Activated CD8-positive, alpha-beta memory T cell treated with anti-CD3 and anti-CD28 coated beads, Interleukin-2, amount 50 U/mL, for 24 hours (primary cell): ENCODE measurements around the gene INPP5A.
"Not testable (repeated sequence)": the region's sequence is repeated elsewhere in the genome, so short reads cannot be mapped to it uniquely, and the experiment has no call there.

ENCODE experiments used
- DNase-seq: peaks from one replicate; pipeline ENCODE4 v3.0.0-alpha.2; 2020; ENCODE audit errors: extremely low read depth

INPP5A gene

GRCh38 chr10:132504501-132505272 lies 32.9 kb upstream of the INPP5A start:
- DNase-seq: no peak

GRCh38 chr10:132505546-132505945 lies 32.0 kb upstream of the INPP5A start:
- DNase-seq: not testable (repeated sequence)

GRCh38 chr10:132506711-132507408 lies 30.7 kb upstream of the INPP5A start:
- DNase-seq: no peak

GRCh38 chr10:132507409-132507955 lies 30.1 kb upstream of the INPP5A start:
- DNase-seq: no peak

DNA sequence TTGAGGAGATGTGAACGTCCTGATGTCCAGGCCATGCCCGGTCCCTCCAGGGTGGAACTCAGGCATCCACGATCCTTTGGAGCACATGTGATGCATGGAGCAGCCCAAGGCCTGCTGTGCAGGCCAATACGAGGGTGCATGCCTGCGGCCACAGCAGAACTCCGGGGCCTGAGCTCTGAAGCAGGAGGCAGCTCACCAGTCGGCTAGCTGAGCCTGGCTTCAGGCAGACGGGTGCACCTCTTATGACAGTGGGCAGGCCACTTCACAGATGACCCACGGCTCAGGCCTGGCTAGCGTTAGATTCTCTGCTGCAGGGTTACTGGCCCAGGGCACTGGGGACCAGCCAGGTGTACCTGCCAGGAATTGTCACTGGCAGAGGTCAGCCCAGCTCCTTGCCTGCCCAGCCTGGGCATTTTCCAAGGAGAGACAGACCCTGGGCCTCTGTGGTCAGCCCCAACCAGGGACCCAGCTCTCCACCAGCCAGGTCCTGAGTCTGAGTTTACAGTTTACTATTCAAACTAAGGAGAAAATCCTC lies 29.6 kb upstream of the INPP5A start:
- no peak for DNase-seq

DNA sequence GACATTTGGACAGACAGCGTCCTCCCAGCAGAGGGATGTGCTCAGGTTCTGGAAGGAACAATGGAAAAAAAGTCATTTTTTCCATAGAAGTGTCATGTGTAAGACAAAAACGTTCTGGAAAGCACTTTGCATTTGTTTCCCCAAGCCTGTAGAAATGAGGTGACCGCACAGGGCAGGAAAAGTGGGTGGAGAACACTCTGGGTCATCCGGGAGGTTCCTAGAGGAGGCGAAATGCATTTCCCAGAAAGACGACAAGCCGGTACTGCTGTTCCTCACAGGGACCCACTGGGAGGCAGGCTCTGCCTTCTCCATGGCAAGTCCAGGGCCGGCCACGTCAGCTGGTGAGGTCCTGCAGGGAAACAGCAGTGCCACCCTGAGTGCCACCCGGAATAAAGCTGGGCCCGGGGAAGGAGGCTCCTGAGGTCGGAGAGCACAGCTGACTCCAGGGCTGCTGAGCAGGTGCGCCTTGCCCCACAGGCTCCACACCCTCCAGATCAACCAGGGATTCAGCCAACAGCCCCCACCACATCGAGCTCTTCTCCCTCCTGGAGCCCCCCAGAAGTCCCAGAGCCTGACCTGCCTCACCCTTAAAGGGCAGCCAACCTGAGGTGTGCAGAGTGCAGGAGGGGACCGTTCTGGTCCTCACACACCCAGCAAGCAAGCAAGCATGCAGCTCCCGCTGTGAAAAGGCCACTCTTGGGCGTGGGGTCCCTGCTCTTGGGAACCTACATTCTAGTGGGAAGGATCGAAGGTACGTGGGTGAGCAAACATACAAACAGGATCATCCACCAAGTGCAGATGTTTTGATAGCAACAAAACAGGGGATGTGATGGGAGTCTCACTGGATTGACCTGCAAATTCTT lies 28.8 kb upstream of the INPP5A start:
- no peak for DNase-seq

- DNase-seq: no peak
Measured at GRCh38 chr10:132509506-132510173, 27.9 kb upstream of the INPP5A start.

GRCh38 chr10:132510174-132510611 lies 27.4 kb upstream of the INPP5A start:
- no peak for DNase-seq

DNA sequence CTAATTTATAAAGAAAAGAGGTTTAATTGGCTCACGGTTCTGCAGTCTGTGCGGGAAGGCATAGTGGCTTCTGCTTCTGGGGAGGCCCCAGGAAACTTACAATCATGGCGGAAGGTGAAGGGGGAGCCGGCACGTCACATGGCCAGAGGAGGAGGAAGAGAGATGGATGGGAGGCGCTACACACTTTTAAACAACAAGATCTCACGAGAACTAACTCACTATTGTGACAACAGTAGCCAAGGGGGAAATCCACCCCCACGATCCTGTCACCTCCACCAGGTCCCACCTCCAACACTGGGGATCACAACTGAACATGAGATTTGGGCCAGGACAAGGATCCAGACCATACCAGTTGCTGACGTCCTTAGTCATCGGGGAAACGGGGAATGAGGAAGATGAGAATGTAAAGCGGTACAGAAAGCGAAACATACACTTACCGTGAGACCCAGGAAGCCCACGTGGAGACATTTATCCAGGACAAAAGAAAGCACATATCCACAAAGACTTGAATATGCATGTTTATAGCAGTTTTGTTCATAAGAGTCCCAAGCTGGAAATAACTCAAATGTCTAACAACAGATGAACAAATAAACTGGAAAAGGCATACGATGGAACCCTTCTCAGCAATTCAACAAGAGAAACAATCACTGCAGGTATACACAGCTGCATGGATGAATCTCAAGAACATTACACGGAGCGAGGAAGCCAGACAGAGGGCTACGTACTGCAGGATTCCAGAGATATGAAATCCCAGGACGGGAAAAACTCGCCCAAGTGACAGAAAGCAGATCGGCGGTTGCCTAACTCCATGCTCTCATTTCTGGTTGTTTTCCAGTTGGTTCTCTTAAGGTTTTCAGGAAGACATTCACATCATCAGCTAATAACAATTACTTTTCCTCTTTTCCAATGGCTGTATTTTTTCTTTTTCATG lies 26.2 kb upstream of the INPP5A start:
- no peak for DNase-seq

DNA sequence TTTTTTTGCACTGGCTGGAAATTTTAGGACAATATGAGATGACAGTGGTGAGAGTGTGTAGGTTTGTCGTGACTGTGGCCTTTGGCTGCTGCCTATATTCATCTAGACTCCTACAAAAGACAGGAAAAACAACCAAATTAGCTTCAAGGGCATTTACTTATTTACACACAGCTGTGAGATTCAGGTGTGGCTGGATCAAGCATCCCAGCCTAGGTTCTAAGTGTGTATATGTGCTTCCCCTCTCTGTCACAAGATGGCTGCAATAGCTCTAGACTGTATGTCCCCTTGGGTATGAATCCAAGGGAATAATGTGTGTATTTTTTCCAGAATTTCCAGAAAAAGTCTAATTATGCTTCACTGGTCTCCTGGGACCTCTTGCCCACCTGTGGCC lies 25.5 kb upstream of the INPP5A start:
- DNase-seq: no peak

- DNase-seq: no peak
Measured at GRCh38 chr10:132512693-132513345, 24.8 kb upstream of the INPP5A start.

- no peak for DNase-seq
Measured at GRCh38 chr10:132514821-132515520, 22.6 kb upstream of the INPP5A start.

DNA sequence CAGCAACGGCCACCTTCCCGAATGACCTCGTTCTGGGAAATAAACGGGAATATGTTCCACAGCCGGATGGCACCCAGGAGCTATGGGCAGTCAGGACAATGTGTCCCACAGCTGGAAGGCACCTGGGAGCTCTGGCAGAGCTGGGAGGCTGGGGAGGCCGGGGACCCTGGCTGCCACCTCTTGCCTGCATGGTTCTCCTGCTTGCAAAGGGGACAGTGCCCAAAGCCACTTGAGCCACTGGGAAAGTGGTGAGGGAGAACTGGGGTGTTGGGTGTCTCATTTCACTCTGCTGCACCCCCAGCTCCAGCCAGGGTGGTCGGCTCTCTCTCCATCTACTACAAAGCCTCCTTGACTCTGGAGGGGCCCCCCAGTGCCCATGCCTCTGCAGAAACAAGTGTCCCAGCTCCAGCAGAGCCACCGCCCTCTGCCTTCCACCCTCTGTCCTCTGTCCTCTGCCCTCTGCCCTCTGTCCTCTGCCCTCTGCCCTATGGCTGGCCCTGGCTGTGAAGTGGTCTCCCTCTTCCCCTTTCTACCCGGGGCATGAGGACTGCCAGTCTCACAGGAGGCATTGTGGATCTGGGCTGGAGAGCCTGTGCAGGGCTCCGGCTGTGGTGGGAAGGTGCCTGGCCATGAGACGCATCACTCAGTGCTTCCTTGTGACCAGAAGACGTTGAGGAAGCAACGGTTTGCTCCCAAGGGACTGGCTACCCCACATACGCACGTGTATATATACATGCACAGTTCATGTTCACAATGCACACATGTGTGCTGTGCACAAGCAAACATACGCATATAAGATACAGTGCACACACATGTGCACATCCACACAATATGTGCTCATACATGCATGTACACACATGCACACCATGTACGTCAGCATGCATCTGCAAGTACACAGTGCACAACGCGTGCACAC lies 21.5 kb upstream of the INPP5A start:
- no peak for DNase-seq

DNA sequence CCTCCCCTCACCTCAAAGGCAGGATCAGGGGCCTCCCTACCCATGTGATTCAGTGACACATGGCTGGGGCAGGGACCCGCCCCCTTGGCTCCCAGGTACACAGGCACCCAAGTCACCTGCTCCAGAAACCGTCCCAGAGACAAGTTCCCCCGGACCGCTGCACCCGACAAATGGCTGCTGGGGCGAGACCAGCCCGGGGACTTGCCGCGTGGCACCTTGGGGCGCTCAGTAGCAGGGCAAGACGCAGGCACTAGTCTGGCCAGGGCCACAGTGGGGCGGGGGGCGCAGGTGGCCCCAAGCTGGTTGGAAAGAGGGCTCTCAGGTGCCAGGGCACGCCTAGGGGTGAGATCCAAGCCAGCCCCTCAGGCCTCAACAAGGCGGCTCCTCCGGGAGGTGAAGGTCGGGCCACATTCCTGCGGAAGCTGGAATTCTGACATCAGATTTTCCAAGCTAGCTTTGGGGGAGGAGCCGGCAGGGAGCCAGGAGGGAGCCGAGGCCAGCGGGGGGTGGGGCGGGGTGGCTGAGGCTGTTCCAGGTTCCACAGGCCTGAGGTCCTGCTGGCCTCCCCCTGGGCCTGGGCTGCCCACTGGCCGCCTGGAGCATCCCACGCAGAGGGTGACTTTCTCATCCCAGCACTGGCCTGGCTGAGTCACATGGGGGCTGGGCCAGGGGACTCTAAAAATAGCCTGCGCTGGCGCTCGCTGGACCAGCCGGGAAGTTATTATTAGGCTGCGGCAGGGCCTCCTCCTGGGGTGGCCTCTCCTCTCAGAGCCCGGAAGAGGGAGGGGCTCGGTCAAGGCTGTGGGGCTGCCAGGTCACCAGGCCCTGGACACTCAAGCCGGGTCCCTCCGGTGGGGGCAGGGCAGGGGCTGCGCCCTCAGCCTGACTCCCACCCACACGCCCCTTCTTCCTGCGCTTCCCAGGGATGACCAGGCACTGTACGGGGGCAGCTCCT lies 20.5 kb upstream of the INPP5A start:
- DNase-seq: no peak

- no peak for DNase-seq
Measured at GRCh38 chr10:132517951-132518521, 19.6 kb upstream of the INPP5A start.
